ENCODE data around the gene PIP4P1. TPM values are rescaled to one million over a fixed set of nuclear protein-coding genes. Genes with fewer than 3 reads are reported as not detected.

The PIP4P1 gene
- total and polyA plus RNA-seq, 12 donors, result 10.6 to 60.1 (median 29.5) TPM

- no peaks in the 10 kb centered on the region for H3K9me3 ChIP-seq (replicated peaks in 1 of 3)
- H3K36me3 ChIP-seq (replicated peaks in 1 of 2), result peaks cover 0 to 14% of the 10 kb centered on the region in 2 donors
- no peak for DNase-seq
- H3K27me3 ChIP-seq, result no peaks in the 10 kb centered on the region
- intact Hi-C loops (cut with DNase I), result no loop called here
- TF ChIP-seq CTCF (IDR thresholded peaks at IDR 0.05) (no peak), POLR2A (IDR thresholded peaks at IDR 0.05) (no peak)
- H3K27ac ChIP-seq, result no peak overlapping the region
- no peak overlapping the region for H3K4me3 ChIP-seq
- WGBS, 4 donors, result 76 to 85% (median 81%) methylated on average over 2 of the region's 2 CpGs
- H3K4me1 ChIP-seq (replicated peaks in 1 of 2), result no peaks in the 10 kb centered on the region
These were observed 19.8 kb downstream of the PIP4P1 start for GRCh38 chr14:20441461-20441860.

GRCh38 chr14:20440882-20441281, 20.4 kb downstream of the PIP4P1 start:
- no peaks in the 10 kb centered on the region for H3K4me1 ChIP-seq (replicated peaks in 1 of 2)
- DNase-seq, result no peak
- H3K27me3 ChIP-seq, result no peaks in the 10 kb centered on the region
- WGBS, 4 donors, result 66 to 78% (median 72%) methylated on average over 4 to 5 of the region's 5 CpGs
- peaks cover 0 to 9% of the 10 kb centered on the region in 2 donors for H3K36me3 ChIP-seq (replicated peaks in 1 of 2)
- H3K4me3 ChIP-seq, result no peak overlapping the region
- TF ChIP-seq CTCF (IDR thresholded peaks at IDR 0.05) (no peak), POLR2A (IDR thresholded peaks at IDR 0.05) (no peak)
- no peak overlapping the region for H3K27ac ChIP-seq
- intact Hi-C loops (cut with DNase I), result no loop called here
- H3K9me3 ChIP-seq (replicated peaks in 1 of 3), result no peaks in the 10 kb centered on the region

GRCh38 chr14:20440465-20440864, 20.8 kb downstream of the PIP4P1 start:
- TF ChIP-seq POLR2A (IDR thresholded peaks at IDR 0.05), result no peak
- no peak for TF ChIP-seq CTCF (IDR thresholded peaks at IDR 0.05)
- Histone ChIP-seq H3K9me3 (replicated peaks in 1 of 3) (no peaks in the 10 kb centered on the region), H3K27me3 (no peaks in the 10 kb centered on the region), H3K27ac (no peak overlapping the region), H3K36me3 (replicated peaks in 1 of 2) (peaks cover 0 to 4% of the 10 kb centered on the region in 2 donors), H3K4me3 (no peak overlapping the region), H3K4me1 (replicated peaks in 1 of 2) (no peaks in the 10 kb centered on the region)
- 74 to 87% (median 83%) methylated on average over 5 of the region's 5 CpGs for WGBS, 4 donors
- DNase-seq, result no peak
- intact Hi-C loops (cut with DNase I), result no loop called here

- Histone ChIP-seq H3K4me1 (replicated peaks in 1 of 2) (no peaks in the 10 kb centered on the region), H3K4me3 (no peak overlapping the region), H3K9me3 (replicated peaks in 1 of 3) (no peaks in the 10 kb centered on the region), H3K36me3 (replicated peaks in 1 of 2) (no peaks in the 10 kb centered on the region), H3K27me3 (no peaks in the 10 kb centered on the region), H3K27ac (no peak overlapping the region)
- DNase-seq, result no peak
- no peak for TF ChIP-seq POLR2A (IDR thresholded peaks at IDR 0.05)
- TF ChIP-seq CTCF (IDR thresholded peaks at IDR 0.05), result no peak
- intact Hi-C loops (cut with DNase I), result no loop called here
- 75 to 85% (median 79%) methylated on average over 7 of the region's 7 CpGs for WGBS, 4 donors
These were observed 22.6 kb downstream of the PIP4P1 start for GRCh38 chr14:20438664-20439063.
